HG03571 (cell line): ENCODE results near the gene GALNT7.
A peak's percentile ranks its signal among the peaks of the same experiment; 100 is the strongest.

ENCODE experiments used
- ATAC-seq: cut with Tn5 transposase; IDR thresholded peaks from one replicate; pipeline ENCODE4 v1.9.1; 2021; ENCODE audit not compliant: unreplicated experiment

Gene GALNT7

DNA sequence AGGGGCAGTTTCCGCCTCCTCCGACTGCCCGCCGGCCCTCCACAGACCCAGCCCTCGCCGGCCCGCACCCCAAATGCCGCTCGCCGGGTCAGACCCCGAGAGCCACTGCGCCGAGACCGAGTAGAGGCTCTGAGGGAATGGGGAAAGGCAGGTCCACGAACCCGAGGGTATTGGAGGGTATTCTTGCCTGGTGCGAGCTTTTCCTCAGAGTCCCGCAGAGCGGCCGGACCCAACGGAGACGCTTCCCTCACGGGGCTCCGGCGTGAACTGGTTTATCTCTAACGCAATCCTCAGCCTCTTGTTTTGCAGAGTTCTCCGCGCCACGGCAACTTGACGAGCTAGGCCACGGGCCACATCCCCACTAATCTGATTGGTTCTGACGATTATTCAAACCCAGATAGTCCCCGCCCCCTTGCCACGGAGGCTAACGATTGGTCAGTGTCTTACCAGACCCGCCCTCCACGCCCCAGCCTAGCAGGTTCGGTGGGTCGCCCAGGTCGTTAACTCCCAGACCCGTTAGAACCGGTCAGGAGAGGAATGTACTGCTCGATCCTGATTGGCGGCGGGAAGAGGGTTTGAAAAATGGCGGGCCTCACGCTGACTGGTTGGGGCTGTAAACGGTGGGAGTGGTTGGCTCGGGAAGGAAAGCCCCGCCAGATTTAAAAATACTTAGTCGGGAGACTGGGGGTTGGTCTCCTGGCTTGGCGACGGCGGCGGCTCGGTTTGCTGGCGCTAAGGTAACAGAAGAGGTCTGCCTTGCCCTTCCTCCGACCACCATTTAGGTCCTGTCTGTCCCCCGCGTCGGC, 165.7 kb downstream of the GALNT7 start, which contains the start of gene HMGB2:
TSS of gene HMGB2 (minus strand) at position 274 of the 806 bp plus-strand sequence. CDS start 709 bp downstream, outside the sequence.
- ATAC-seq = peak; percentile 93

DNA sequence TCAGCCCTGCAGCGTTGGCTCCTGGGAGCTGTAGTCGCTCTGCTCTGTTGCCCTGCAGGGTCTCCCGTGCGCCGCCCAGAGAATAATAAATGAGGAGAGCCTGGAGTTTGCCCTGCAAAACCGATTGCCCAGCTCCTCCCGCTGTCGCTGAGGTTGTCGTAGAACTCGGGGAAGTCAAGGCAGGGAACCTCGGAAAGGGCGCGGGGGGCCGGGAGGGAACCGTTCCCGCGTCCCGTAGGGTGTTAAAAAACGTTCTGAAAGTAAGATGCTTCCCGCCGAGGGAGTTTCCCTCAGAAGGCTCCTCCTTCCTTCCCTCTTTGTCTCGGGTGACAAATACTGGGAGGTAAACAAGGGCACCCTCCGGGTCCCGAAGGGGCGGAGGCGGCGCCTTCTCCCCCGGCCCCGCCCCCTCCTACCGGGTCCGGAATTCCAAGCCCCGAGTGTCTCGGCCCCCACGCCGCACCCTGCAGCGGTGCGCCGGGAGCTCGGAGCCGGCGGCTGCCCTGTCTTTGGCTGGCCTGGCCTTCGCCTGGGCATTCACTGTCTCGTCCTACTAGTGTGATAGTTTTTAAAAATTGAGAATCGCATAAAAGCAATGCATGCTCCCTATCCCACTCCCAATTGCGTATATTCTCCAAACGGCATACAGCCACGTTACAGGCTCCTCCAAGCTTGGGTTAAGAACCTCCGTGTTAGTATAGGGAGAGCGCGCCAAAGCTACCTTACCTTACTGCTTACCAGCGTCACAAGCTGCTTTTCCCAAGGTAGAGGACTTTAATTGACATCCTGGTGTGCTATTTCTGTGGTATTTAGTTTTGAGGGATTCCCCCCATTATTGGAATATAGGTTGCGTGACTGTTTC, 166.5 kb downstream of the GALNT7 start:
- ATAC-seq = peak; percentile 32

DNA sequence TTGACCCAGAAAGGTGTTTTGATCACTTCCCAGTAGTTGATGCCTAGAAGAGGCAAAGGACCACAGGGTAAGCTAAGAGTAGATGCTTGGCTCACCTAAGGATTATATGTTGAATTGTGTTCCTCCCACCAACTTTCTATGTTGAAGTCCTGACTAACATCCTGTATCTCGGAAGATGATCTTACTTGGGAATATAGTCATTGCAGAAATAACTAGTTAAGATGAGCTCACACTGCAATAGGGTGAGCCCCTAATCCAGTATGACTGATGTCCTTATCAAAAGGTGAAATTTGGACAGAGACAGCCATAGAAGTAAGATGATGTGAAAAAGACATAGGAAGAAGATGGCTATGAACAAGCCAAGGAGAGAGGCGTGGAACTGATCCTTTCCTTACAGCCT, 168.9 kb downstream of the GALNT7 start:
- no peak for ATAC-seq

- no peak for ATAC-seq
Observed at GRCh38 chr4:173343832-173344397, 175.3 kb downstream of the GALNT7 start.

GRCh38 chr4:173345648-173346047, 177.0 kb downstream of the GALNT7 start:
- ATAC-seq = no peak

- no peak for ATAC-seq
Observed at GRCh38 chr4:173346074-173346473, 177.5 kb downstream of the GALNT7 start.

DNA sequence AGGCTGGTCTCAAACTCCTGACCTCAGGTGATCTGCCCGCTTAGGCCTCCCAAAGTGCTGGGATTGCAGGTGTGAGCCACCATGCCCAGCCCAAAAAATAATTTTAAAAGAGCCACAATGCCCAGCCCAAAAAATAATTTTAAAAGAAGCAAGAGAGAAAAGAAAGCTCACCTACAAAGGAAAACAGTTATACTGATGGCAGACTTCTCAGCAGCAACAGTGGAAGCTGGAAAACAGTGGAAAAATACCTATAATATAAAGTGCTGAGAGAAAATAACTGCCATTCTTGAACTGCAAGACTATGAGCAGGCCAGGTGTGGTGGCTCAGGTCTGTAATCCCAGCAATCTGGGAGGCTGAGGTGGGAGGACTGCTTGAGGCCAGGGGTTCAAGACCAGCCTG, 178.9 kb downstream of the GALNT7 start:
- ATAC-seq = no peak

GRCh38 chr4:173357939-173358338, 189.3 kb downstream of the GALNT7 start:
- ATAC-seq = no peak

GRCh38 chr4:173360587-173361221, 192.1 kb downstream of the GALNT7 start:
- ATAC-seq = no peak

DNA sequence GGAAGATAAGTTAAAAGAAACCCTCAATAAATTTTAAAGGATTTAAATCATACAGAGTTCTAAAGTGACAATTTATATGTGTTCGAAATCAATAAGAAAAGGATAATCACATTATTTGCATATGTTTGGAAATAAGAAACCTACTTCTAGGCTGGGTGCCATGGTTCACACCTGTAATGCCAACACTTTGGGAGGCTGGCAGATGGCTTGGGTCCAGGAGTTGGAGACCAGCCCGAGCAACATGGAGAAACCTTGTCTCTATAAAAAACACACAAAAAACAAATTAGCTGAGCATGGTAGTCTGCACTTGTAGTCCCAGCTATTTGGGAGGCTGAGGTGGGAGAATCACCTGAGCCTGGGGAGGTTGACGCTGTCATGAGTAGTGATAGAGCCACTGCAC, 194.1 kb downstream of the GALNT7 start:
- ATAC-seq = no peak

- no peak for ATAC-seq
Observed at GRCh38 chr4:173365359-173365996, 196.9 kb downstream of the GALNT7 start.

- no peak for ATAC-seq
Observed at GRCh38 chr4:173367285-173367684, 198.7 kb downstream of the GALNT7 start.

DNA sequence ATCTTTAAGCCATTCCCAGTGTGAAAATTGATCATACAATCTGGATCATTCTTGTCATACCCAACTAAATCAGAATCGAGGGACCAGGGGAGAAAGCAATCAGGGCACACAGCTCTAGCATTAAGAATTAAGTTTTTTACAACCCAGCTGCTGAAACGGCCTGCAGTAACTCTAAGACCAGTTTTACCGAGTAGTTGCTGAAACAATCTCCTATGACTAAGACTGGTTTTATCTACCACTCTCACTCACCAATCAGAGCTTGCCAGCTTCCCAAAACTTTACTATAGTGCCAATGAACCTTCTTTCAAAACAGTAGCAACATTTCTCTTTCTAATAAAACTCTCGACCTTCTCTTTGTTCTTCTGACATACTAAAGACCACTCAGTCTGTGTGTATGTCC, 199.3 kb downstream of the GALNT7 start:
- ATAC-seq = no peak

- ATAC-seq = peak; percentile 5
Observed at GRCh38 chr4:173370130-173370476, 201.5 kb downstream of the GALNT7 start.

DNA sequence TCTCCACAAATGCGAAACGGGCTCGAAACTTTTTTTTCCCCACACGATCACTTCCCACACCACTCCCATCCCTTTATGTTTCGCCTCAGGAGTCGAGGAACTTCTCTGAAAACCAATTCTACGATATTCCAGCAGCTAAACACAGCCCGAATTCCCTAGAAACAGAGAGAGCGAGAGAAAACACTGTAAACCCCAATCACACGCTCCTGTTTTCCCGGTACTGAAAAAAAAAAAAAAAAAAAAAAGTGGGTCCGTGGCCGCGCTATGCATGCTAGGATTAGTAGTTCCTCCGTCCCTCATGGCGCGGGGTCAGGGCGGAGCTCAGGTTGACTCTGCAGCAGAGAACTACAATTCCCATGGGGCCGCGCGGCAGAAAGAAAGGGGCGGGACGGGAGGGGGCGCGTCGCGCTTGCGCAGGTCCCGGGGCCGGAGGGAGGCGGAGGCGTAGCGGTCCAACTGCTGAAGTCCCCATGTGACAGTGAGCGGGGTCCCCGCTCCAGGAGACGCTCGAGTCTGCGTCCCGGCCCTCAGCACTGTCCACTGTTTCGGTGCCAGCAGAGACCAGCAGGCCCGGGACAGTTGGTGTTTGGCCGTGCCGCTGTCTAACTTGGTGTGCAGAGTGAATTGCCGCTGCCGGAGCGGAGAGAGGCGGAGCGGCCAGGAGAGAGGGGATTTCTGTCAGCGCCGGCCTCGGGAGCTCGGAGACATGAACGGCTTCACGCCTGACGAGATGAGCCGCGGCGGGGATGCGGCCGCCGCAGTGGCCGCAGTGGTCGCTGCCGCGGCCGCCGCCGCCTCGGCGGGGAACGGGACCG, 202.1 kb downstream of the GALNT7 start, which contains the start of gene SAP30:
TSS of gene SAP30 (plus strand) at position 478 of the 815 bp plus-strand sequence. CDS start at position 707, 229 bp downstream.
- ATAC-seq = peak; percentile 69

- ATAC-seq = peak; percentile 21
Observed at GRCh38 chr4:173371292-173372192, 202.9 kb downstream of the GALNT7 start.
